Inflammatory macrophage (primary cell): ENCODE data around the gene C1QTNF9.
"Not testable (repeated sequence)": the region's sequence is repeated elsewhere in the genome, so short reads cannot be mapped to it uniquely, and the experiment has no call there.

Experiments
- DNase-seq, 2 donors: peaks; one replicate each; pipeline ENCODE4 v3.0.0-alpha.2; 2020 to 2022

C1QTNF9 gene

GRCh38 chr13:24323036-24323738, 13.8 kb downstream of the C1QTNF9 start:
- DNase-seq: no peak

GRCh38 chr13:24323739-24324075, 14.3 kb downstream of the C1QTNF9 start:
- DNase-seq: no peak

GRCh38 chr13:24327598-24327997, 18.2 kb downstream of the C1QTNF9 start:
- not testable (repeated sequence) for DNase-seq

- DNase-seq: no peak
These were observed 18.8 kb downstream of the C1QTNF9 start for GRCh38 chr13:24328145-24328544.

- no peak for DNase-seq
These were observed 29.3 kb downstream of the C1QTNF9 start for GRCh38 chr13:24338721-24339120.

- no peak for DNase-seq
These were observed 30.7 kb downstream of the C1QTNF9 start for GRCh38 chr13:24339937-24340607.

GRCh38 chr13:24340608-24340955, 31.2 kb downstream of the C1QTNF9 start:
- no peak for DNase-seq

- DNase-seq: no peak
These were observed 32.1 kb downstream of the C1QTNF9 start for GRCh38 chr13:24341439-24341838.

GRCh38 chr13:24348385-24348784, 39.0 kb downstream of the C1QTNF9 start:
- DNase-seq: no peak

GRCh38 chr13:24348797-24349515, 39.6 kb downstream of the C1QTNF9 start:
- no peak for DNase-seq

GRCh38 chr13:24349778-24350664, 40.6 kb downstream of the C1QTNF9 start:
- DNase-seq: not testable (repeated sequence)

GRCh38 chr13:24351423-24351822, 42.0 kb downstream of the C1QTNF9 start:
- DNase-seq: no peak

- no peak for DNase-seq
These were observed 44.4 kb downstream of the C1QTNF9 start for GRCh38 chr13:24353736-24354135.

- DNase-seq: no peak
These were observed 45.7 kb downstream of the C1QTNF9 start for GRCh38 chr13:24355103-24355502.

- DNase-seq: no peak
These were observed 46.9 kb downstream of the C1QTNF9 start for GRCh38 chr13:24356270-24356669.

- no peak for DNase-seq
These were observed 47.5 kb downstream of the C1QTNF9 start for GRCh38 chr13:24356837-24357236.

- DNase-seq: no peak
These were observed 48.4 kb downstream of the C1QTNF9 start for GRCh38 chr13:24357756-24358155.

GRCh38 chr13:24358836-24359235, 49.5 kb downstream of the C1QTNF9 start:
- not testable (repeated sequence) for DNase-seq

- not testable (repeated sequence) for DNase-seq
These were observed 49.9 kb downstream of the C1QTNF9 start for GRCh38 chr13:24359252-24359651.

- DNase-seq: no peak
These were observed 50.7 kb downstream of the C1QTNF9 start for GRCh38 chr13:24360106-24360505.

GRCh38 chr13:24361113-24361512, 51.7 kb downstream of the C1QTNF9 start:
- DNase-seq: no peak

GRCh38 chr13:24361852-24362366, 52.5 kb downstream of the C1QTNF9 start:
- no peak for DNase-seq
